A549 (cell line): ENCODE results near the gene PALLD.

Experiments used
- CEBPB ChIP-seq, 2 experiments: fragments of >200 bp in 1 of 2; sonication (Bioruptor Twin) in 1 of 2; formaldehyde crosslinking in 1 of 2; IDR thresholded peaks; 2 replicates each; pipeline ENCODE4 v1.6.1; 2012 to 2016
- CTCF ChIP-seq: fragments of >200 bp; sonication (Bioruptor Twin); formaldehyde crosslinking; IDR thresholded peaks from 3 replicates; pipeline ENCODE4 v1.5.1; 2016
- EP300 ChIP-seq, 2 experiments: fragments of >200 bp; sonication (Bioruptor Twin); formaldehyde crosslinking; IDR thresholded peaks; 2 replicates in 1 of 2; 3 replicates in 1 of 2; pipeline ENCODE4 v1.6.1; 2016 to 2017
- HES2 ChIP-seq: fragments of >200 bp; sonication (Bioruptor Twin); formaldehyde crosslinking; IDR thresholded peaks from 2 replicates; pipeline ENCODE4 v1.6.1; 2016
- KDM1A ChIP-seq: fragments of 200-600 bp; sonication (generic); IDR thresholded peaks from 2 replicates; pipeline ENCODE4 v1.6.1; 2016; ENCODE audit warnings: low read depth, mild to moderate bottlenecking
- MAZ ChIP-seq: fragments of 150-350 bp; IDR thresholded peaks from 2 replicates; pipeline ENCODE4 v1.6.1; 2014; ENCODE audit warnings: antibody characterized with exemption, low read depth, low read length, borderline replicate concordance
- POLR2A ChIP-seq: IDR thresholded peaks from 2 replicates; pipeline ENCODE4 v1.6.1; 2012; ENCODE audit warnings: mild to moderate bottlenecking, low read length
- RAD21 ChIP-seq, 2 experiments: fragments of >200 bp in 1 of 2; sonication (Bioruptor Twin) in 1 of 2; formaldehyde crosslinking in 1 of 2; IDR thresholded peaks in 1 of 2; conservative IDR thresholded peaks in 1 of 2; 2 replicates in 1 of 2; 3 replicates in 1 of 2; pipeline ENCODE4 v1.6.1; 2012 to 2018; ENCODE audit warnings: inconsistent platforms in 1 of 2
- RCOR1 ChIP-seq: fragments of 150-350 bp; IDR thresholded peaks from 2 replicates; pipeline ENCODE4 v1.6.1; 2014; ENCODE audit warnings: antibody characterized with exemption, low read length, low read depth
- RFX5 ChIP-seq: fragments of 450-650 bp; IDR thresholded peaks from 2 replicates; pipeline ENCODE4 v1.7.1; 2014; ENCODE audit warnings: antibody characterized with exemption, mild to moderate bottlenecking, moderate library complexity
- ZNF302 ChIP-seq: fragments of 250-450 bp; sonication (Bioruptor Pico); IDR thresholded peaks from 2 replicates; pipeline ENCODE4 v1.9.0; 2021; ENCODE audit warnings: inconsistent platforms, mild to moderate bottlenecking, moderate library complexity
- TF ChIP-seq, protein P1 (sequence below): IDR thresholded peaks from 2 replicates; pipeline ENCODE4 v1.6.1; 2012
- TF ChIP-seq, protein P2 (sequence below): fragments of 450-650 bp; IDR thresholded peaks from 2 replicates; pipeline ENCODE4 v1.6.1; 2014; ENCODE audit warnings: antibody characterized with exemption
- TF ChIP-seq, protein P3 (sequence below): IDR thresholded peaks from 2 replicates; pipeline ENCODE4 v1.6.1; 2012

GRCh38 chr4:168972596-168972995, 475.7 kb downstream of the PALLD start:
- TF ChIP-seq CTCF (no peak), MAZ (no peak), CEBPB (IDR thresholded peaks at IDR 0.05) (no peak), POLR2A (no peak), EP300 (IDR thresholded peaks at IDR 0.05) (no peak), HES2 (no peak), RFX5 (no peak), ZNF302 (no peak), RAD21 (conservative IDR thresholded peaks at IDR 0.05 in 1 of 2, IDR thresholded peaks at IDR 0.05 in 1 of 2) (no peak), KDM1A (no peak), RCOR1 (no peak)
- TF ChIP-seq, protein P1, sequence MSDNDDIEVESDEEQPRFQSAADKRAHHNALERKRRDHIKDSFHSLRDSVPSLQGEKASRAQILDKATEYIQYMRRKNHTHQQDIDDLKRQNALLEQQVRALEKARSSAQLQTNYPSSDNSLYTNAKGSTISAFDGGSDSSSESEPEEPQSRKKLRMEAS, result no peak
- TF ChIP-seq, protein P2, sequence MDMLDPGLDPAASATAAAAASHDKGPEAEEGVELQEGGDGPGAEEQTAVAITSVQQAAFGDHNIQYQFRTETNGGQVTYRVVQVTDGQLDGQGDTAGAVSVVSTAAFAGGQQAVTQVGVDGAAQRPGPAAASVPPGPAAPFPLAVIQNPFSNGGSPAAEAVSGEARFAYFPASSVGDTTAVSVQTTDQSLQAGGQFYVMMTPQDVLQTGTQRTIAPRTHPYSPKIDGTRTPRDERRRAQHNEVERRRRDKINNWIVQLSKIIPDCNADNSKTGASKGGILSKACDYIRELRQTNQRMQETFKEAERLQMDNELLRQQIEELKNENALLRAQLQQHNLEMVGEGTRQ, result no peak
- TF ChIP-seq, protein P3, sequence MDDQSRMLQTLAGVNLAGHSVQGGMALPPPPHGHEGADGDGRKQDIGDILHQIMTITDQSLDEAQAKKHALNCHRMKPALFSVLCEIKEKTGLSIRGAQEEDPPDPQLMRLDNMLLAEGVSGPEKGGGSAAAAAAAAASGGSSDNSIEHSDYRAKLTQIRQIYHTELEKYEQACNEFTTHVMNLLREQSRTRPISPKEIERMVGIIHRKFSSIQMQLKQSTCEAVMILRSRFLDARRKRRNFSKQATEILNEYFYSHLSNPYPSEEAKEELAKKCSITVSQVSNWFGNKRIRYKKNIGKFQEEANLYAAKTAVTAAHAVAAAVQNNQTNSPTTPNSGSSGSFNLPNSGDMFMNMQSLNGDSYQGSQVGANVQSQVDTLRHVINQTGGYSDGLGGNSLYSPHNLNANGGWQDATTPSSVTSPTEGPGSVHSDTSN, result no peak
